IPS-NIHi11 (cell line): Measurements from ENCODE around the gene MYADM.

Source experiments
- DNase-seq: peaks from one replicate; pipeline ENCODE4 v3.0.0; 2012; ENCODE audit warnings: mixed read lengths, low spot score

The MYADM gene

DNA sequence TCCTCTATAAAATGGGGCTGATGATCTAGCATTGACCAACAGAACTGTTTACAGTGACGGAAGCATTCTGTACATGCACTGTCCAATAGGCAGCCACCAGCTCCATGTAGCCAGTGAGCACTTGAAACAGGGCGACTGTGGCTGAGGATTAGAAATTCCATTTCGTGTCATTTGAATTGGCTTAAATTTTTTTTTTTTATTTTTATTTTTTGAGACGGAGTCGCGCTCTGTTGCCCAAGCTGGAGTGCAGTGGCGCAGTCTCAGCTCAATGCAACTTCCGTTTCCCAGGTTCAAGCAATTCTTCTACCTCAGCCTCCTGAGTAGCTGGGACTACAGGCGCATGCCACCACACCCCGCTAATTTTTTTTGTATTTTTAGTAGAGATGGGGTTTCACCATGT lies 17.4 kb downstream of the MYADM start:
- DNase-seq, result no peak

DNA sequence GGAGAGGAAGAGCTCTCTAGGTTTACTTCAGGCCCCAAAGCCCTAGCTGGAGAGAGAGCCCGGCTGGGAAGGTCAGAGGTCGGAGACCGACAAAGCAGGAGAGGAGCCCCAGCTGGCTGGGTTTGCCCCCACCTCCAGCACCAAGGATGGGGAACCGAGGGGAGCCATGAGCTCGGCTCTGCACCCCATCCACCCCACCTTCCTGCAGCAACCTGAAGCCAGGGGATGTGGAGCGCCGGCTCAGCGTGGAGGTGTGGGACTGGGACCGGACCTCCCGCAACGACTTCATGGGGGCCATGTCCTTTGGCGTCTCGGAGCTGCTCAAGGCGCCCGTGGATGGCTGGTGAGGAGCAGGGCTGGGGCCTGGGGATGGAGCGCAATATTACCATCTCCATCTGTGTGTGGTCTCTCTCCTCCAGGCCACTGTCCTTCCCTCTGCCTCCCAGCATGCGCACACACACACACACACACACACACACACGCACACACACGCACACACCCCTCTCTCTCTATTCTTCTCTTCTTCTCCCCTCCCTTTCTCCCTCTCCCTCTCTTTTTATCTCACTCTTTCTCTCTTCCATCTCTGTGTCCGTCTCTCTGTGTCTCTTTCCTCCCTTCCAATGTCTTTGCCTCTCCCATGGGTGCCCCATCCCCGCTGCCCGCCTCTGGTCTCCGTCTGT lies 24.8 kb downstream of the MYADM start:
- DNase-seq, result no peak

DNA sequence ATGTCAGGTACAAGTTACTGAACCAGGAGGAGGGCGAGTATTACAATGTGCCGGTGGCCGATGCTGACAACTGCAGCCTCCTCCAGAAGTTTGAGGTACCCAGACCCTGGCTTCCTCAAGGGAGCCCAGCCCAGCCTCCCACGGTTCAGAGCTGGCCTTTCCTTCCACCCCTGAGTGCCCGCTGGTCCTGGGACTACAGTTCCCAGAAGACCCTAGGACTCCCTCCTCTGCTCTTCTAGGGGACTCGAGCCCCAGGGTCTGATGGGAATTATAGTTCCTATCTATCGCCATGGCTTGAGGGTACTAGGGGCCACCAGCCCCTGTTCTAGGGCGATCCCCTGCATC lies 25.3 kb downstream of the MYADM start:
- peak; percentile 48 for DNase-seq

DNA sequence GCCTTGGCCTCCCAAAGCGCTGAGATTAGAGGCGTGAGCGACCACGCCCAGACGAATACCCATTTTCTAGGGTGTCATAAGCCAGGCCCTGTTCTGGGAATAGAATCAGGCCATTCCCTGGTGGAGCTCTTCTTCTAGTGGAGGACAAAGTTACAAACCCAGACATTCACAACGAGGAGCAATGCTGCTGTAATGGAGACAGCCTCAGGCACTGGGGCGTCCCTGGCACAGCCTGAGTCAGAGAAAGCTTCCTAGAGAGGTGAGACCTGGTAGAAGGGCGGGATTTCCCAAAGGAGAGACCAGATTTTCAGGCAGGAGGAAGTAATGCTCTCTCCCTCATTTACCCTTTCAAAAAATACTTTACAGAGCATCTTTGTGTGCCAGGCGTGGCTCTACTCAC lies 27.0 kb downstream of the MYADM start:
- DNase-seq, result no peak

DNA sequence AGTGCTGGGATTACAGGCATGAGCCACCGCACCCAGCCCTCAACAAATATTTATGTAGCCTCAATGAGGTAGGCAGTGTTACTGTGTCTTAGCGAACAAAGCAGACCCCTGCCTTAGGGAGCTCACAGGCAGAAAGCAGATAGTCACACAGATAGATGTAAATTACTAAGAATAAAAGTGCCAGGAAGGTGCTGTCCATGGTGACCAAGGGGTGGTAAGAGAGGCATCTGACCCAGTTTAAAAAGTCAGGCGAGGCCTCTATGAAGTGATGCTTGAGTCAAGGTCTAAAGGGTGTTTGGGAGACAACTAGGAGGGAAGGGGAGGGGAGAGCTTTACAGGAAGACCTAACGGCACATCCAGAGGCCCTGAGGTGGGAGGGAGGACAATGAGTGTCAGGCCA lies 29.0 kb downstream of the MYADM start:
- DNase-seq, result no peak

DNA sequence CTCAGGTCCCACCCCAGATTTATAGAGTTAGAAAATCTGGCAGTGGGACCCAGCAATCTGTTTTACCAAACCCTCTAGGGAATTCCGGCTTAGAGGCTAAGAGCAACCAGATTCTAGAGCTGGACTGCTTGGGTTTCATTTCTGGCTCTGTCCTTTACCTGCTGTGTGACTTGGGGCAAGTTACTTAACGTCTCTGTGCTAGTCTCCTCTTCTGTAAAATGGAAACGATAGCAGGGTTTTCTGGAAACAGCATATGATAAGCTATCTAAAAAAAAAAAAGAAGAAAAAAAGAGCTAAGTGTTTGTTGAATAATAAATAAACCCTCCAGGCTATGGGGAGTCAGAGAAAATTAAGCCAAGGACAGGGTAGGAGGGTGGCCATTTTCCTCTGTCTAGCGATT lies 29.8 kb downstream of the MYADM start:
- no peak for DNase-seq

DNA sequence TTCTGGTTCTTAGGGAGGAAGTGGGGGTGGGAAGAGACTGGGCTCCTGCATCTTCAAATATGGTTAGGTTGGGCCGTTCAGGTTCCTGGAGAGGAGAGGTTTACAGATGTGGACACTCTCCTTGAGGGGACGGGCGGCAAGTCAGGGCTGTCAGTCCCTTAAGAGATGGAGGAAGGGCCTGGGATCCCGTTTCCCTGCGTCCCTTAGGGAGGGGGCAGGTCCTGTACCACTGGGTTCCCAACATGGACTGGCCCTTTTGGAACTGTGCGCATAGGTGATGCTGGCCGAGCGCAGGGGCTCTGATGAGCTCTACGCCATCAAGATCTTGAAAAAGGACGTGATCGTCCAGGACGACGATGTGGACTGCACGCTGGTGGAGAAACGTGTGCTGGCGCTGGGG lies 30.5 kb downstream of the MYADM start:
- no peak for DNase-seq

DNA sequence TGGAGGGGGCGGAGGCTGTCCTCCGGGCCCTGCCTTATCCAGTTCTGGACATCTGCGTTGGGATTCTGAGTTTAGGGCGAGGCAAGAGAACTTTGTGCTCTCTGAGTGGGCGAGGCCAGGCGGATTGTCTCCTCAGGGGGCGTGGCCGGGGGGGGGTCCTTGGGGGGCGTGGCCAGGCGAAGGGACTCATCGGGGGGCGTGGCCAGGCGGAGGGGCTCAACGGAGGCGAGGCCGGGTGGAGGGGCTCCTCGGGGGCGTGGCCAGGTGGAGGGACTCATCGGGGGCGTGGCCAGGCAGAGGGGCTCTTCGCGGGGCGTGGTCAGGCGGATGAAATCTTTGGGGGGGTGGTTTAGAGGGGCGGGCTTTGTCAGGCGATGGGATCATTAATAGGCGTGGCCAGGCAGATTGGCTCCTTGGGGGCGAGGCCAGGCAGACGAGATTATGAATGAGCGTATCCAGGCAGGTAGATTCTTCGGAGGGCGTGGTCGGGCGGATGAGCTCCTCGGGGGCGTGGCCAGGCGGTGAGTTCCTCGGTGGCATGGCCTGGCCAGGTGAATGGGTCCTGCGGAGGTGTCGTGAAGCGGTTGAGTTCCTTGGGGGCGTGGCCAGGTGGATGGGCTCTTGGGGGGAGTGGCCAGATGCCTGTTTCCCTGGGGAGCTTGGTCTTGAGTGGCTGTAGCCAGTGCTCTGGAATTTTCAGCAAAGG lies 31.1 kb downstream of the MYADM start:
- DNase-seq, result peak; percentile 93

DNA sequence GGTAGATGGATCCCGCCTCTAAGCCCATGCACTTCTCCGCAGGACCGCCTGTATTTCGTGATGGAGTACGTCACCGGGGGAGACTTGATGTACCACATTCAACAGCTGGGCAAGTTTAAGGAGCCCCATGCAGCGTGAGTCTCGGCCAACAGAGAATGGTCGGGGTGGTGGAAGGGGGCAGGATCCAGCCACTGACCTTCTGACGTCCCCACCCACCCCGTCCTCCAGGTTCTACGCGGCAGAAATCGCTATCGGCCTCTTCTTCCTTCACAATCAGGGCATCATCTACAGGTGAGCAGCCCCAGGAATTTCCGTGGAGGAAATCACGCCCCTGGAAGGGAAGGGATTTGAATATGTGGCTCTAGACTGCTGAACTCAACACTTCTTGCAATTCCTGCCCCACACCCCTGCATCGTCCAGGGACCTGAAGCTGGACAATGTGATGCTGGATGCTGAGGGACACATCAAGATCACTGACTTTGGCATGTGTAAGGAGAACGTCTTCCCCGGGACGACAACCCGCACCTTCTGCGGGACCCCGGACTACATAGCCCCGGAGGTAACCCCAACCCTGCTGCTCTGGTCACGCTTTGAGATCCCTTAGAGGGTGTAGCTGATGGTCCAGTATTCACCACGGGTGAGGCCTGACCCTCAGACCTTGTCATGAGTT lies 32.6 kb downstream of the MYADM start:
- DNase-seq, result no peak

DNA sequence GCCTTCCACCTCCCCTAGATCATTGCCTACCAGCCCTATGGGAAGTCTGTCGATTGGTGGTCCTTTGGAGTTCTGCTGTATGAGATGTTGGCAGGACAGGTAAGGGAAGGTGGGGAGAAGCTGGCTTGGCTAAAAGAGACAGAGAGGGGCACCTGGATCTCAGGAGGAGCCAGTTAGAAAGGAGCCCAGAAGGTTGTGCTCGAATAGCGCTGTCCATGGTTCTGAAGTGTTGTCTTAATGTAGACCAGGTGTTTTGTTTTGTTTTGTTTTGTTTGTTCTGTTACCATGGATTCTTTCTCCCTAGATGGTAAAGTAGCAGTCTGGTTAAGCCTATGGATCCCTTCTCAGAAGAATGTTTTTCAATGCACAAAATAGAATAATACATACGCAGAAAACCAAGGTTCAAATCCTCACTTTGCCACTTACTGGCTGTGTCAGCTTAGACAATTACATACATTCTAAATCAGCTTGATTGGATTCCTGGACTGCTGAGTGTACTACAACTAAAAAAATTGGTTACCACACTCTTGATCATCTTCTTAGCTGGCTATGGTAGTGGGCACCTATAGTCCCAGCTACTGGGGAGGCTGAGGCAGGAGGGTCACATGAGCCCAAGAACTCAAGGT lies 35.5 kb downstream of the MYADM start:
- DNase-seq, result peak; percentile 55

DNA sequence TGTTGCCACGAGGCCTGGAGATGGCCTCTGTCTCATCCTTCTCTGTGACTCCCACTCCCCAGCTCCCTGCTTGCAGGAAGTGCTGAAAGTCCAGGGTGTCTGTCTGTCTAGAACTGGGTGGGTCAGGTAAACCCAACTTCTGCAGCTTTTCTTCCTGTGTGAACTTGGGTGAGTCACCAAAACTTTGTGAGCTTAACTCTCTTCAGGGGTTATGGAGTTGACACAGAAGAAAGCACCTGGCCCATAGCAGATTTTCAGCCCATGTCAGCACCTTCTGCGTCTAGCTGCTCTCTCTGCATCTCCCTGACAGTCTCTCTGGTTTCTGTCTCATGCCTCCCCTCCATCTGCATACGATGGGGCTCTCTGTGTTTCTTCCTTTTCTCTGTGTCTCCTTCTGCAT lies 37.2 kb downstream of the MYADM start:
- no peak for DNase-seq

DNA sequence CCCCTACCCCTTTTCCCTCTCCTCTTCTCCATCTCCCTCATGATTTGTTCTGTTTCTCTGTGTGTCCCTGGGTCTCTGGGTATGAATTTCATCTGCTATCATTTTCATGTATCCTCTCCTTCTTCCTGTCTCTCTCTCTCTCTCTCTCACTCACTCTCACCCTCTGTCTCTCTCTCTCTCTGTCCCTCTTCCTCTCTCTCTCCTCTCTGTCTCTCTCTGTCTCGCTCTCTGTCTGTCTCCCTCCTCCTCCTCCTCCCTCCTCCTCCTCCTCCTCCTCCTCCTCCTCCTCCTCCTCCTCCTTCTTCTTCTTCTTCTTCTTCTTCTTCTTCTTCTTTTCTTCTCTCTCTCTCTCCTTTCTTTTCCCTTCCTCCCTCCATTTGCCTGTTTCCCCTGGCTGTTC lies 38.1 kb downstream of the MYADM start:
- DNase-seq, result no peak

DNA sequence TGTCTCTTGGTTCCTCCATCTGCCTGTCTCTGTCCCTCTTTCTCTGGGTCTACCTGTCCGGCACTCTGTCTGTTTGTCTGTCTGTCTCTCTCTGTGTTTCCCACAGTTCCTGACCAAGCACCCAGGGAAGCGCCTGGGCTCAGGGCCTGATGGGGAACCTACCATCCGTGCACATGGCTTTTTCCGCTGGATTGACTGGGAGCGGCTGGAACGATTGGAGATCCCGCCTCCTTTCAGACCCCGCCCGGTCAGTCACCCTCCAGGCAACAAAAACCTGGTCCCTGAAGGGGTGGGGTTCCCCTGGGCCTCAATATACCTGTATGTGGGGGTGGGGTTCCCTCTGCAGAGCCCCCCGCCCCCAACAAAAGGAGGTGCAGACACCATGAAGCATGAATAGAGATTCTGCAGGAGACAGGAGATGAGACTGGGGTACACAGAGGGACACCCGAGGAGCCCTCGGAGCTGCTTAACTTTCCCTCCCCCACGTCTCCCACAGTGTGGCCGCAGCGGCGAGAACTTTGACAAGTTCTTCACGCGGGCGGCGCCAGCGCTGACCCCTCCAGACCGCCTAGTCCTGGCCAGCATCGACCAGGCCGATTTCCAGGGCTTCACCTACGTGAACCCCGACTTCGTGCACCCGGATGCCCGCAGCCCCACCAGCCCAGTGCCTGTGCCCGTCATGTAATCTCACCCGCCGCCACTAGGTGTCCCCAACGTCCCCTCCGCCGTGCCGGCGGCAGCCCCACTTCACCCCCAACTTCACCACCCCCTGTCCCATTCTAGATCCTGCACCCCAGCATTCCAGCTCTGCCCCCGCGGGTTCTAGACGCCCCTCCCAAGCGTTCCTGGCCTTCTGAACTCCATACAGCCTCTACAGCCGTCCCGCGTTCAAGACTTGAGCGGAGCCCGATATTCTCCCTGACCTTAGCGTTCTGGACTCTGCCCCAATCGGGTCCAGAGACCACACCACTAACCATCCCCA lies 38.8 kb downstream of the MYADM start:
- DNase-seq, result peak; percentile 78

DNA sequence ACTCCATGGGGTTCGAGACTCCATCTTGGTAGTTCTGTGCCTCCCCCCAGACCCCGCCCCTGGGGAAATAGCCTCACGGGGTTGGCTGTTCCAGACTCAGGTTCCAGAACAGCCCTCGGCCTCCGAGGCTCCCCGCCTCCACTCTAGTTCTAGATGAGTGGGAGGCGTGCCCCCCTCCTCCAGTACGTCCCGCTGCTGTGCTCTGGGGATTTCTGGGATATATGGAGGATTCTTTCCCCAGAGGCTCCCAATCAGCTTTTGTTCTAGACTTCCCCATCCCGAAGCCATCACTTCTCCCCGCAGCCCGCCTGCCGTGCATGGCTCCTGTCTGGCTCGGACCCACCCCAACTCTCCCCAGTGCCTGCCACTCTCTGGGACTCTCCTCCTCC lies 39.5 kb downstream of the MYADM start:
- DNase-seq, result no peak

DNA sequence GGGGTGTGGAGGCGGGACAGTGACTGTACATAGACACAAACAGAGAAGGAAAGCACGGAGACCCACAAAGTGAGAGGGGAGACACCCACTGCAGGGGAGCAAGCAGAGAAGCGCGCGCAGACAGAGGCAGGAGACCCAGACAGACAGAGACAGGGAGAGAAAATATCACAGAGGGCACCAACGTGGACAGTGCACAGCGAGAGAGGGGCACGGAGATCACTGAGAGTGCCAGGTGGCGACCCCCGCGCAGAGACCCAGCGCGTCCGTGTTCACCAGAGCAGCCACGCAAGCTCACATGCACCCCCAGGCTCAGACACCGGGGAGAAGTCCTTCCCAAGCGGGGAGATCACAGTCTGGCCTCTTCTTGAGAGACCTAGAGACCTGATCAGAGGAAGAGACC lies 40.0 kb downstream of the MYADM start:
- DNase-seq, result no peak

DNA sequence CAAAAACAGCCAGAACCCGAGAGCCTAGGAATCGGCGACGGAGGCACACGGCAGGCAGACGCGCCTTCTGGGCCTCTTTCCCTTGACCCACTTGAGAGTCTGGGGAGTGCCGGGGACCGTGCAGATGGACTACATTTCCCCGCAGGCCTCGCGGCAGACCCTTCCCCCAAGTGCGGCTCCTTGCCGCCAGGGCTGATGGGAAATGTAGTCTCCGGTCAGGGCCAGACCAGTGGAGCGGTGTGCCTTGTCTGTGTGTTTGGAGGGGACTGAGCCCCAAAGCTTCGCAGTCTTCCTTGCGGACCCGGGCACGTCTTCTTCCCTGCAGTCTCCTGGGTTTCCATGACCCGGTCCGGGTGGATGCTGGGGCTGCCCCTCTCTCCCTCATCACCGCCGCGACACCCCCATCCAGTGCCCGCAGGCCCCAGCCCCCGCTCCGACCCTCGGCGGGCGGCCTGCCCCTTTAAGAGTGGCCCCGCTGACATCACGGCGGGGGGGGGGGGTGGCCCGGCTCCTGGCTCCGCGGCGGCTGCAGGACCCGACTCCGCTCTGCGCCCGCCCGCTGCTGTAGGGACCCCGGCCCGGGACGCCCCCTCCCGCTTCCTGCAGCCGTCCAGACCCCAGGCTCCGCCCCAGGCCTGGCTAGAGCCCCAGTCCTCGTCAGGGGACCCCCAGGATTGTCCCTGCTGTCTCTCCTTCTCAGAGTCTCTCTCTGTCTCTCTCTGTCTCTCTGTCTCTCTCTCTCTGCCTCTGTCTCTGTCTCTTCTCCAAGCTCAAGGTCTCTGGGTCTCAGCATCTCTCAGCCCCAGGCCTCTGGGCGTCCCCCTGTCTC lies 40.6 kb downstream of the MYADM start:
- peak; percentile 77 for DNase-seq

DNA sequence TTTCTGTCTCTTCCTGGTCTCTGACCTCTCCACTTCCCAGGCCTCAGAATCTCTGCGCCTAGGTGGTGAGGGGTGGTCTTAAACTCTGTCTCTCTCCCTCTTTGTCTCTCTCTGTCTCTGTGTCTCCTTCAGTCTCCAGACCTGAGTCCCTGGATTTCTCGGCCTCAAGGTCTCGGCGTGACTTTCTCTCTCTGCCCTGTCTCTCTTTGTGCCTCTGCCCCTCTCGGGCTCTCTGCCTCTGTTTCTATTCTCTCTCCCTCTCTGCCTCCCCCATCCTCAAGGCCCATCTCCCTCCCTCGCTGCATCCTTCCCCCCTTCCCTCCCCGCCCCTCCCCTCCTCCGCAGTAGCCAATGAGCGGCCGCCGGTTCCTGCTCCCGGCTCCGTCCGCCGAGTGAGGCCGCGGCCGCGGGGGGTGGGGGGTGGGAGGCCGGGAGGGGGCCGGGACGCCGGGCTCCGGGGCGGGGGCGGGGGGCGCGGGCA lies 41.3 kb downstream of the MYADM start, which contains the start of gene CACNG7:
Gene CACNG7, plus strand, starts transcription at position 344 of the 481 bp plus-strand sequence. CDS start 3,554 bp downstream, outside the sequence.
- DNase-seq, result peak; percentile 74

DNA sequence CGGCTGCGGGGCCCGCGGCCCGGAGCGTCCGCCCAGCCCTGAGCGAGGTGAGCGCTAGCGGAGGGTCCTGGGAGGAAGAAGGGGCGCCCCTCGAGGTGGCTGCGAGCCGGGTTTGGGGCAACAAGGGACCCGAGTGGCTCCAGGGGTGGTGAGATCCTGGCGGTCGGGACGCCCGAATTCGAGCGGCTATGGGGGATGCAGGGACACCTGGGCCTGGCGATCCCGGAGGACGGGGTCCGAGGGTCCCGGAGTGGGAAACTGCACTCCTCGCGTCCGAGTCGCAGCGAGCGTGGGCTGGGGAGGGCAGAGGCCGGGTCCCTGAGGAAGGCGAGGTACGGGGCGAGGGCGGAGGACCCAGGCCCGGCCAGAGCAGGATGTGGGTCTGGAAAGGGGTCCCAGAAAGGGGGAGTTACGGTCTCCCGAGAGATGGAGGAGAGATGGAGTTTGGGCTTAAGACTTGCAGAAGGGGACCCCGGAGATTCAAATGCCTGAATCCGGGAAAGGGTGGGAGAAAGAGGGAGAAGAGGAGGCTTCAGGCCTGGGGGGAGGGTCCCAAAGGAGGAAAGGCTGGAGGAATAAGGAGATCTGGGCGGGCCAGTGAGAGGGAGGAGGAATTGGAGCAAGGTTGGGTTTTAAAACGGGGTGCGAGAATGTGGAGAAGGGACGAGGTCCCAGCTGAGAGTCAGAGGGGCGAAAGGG lies 41.9 kb downstream of the MYADM start:
- no peak for DNase-seq

DNA sequence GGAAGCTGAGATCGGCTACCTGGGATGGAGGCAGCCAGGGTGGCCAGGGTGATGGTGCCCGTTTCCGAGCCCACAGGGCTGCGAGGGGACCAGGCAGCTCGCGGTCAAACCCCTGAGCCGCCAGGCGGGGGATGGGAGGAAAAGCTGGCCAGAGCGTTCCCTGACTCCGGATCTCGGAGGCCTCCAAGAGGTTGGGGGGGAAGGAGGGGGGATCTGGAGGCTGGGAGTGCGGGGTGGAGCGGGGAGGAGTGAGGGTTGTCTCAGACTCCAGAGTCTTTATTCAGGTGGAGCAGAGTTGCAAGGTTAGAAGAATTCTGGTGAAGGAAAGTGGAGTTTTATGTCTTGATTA lies 42.5 kb downstream of the MYADM start:
- peak; percentile 72 for DNase-seq

DNA sequence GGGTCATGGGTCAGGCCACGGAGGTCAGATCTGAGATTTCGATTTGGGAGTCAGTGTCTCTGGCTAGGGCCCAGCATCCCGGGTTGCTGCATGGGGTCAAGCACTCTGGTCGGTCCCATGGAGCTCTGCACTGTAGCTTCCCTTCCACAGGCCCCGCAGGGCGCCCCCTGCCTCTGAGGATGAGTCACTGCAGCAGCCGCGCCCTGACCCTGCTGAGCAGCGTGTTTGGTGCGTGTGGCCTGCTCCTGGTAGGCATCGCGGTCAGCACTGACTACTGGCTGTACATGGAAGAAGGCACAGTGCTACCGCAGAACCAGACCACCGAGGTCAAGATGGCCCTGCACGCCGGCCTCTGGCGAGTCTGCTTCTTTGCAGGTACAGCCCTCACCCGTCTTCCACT lies 45.0 kb downstream of the MYADM start:
- DNase-seq, result peak; percentile 85
